ENCODE results near the gene PHYKPL. TPM values are rescaled to one million over a fixed set of nuclear protein-coding genes. Genes with fewer than 3 reads are reported as not detected.
"Not testable (repeated sequence)": the region's sequence is repeated elsewhere in the genome, so short reads cannot be mapped to it uniquely, and the experiment has no call there.

PHYKPL gene
- total RNA-seq, 1 donor from 2014 or later: 11.8 TPM

GRCh38 chr5:178207917-178208280 is 24.7 kb downstream of the PHYKPL start:
- no peak for DNase-seq (ENCODE audit: low spot score)

DNA sequence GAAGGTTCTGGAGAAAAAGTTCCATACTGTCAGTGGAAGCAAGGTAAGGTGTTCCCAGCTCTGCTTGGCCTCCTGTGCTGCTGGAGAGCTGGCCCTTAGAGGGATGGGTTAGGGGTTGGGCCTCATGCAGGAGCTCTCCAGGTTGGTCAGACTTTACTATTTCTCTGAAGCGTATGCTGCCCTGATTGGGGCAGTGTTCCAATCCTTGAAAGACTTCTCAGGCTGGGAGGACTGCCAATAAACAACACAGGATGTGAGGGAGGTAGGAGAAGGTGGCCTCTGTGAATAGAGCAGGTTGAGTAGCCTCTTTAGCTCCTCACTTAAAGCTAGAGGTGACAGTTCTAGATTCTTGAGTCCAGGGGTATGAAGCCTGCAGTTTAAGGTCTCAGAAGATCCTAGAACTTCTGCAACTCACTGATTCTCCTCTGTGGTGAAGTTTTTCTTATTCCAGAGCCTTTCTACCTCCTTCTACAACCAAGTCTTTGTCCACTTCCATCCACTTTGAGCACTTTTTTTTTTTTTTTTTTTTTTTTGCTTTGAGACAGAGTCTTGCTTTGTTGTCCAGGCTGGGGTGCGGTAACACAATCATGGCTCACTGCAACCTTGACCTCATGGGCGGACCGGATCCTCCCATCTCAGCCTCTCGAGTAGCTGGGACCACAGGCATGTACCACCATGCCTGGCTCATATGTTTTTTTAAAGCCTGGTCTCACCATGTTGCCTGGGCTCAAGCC is 25.3 kb downstream of the PHYKPL start:
- DNase-seq (ENCODE audit: low spot score): peak; percentile 16

DNA sequence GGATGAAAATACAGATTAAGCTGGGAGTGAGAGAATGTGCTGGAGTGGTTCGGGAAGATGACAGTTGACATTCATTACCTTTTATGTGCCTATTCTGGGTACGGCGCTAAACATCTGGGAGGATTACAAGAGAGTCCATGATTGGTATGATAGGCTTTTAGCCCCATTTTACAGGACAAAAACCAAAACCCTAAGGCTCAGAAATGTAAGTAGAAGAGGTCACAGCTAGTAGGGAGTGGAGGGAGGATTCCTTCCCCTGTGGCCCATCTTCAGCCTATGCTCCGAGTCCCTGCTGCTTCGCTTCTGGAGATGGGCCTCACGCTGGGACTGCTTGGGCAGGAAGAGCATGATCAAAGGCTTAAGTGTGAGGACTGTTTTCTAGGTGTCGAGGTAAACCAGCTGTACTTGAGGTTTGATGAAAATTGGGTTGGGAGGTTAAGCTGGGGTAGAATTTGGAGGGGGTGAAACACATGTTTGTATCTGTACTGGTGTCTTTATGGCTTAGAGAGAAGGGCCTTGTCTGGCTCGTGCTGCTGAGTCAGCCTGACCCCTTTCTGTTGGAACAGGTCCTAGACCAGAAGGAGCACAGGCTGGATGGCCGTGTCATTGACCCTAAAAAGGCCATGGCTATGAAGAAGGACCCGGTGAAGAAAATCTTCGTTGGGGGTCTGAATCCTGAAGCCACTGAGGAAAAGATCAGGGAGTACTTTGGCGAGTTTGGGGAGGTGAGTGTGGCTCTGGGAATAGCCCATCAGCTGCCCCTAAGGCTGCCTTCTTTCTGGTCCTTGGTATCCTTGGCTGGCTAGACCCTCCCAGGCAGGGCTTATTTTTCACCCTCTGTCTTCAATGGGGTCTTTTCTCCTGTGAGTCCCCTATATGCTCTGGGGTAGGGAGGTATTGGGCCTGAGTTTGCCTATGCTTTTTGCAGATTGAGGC is 26.2 kb downstream of the PHYKPL start:
- peak; percentile 12 for DNase-seq (ENCODE audit: low spot score)

DNA sequence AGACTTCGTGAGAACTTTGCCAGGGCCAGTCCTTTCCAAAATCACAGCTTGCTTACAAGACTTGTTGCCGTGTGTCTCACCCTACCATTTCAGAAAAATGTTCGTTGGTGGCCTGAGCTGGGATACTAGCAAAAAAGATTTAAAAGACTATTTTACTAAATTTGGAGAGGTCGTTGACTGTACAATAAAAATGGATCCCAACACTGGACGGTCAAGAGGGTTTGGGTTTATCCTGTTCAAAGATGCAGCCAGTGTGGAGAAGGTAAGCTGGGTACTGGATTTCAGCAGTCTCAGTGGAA is 26.9 kb downstream of the PHYKPL start:
- DNase-seq (ENCODE audit: low spot score): no peak

GRCh38 chr5:178204935-178205748 is 27.5 kb downstream of the PHYKPL start:
- DNase-seq (ENCODE audit: low spot score): peak; percentile 88

DNA sequence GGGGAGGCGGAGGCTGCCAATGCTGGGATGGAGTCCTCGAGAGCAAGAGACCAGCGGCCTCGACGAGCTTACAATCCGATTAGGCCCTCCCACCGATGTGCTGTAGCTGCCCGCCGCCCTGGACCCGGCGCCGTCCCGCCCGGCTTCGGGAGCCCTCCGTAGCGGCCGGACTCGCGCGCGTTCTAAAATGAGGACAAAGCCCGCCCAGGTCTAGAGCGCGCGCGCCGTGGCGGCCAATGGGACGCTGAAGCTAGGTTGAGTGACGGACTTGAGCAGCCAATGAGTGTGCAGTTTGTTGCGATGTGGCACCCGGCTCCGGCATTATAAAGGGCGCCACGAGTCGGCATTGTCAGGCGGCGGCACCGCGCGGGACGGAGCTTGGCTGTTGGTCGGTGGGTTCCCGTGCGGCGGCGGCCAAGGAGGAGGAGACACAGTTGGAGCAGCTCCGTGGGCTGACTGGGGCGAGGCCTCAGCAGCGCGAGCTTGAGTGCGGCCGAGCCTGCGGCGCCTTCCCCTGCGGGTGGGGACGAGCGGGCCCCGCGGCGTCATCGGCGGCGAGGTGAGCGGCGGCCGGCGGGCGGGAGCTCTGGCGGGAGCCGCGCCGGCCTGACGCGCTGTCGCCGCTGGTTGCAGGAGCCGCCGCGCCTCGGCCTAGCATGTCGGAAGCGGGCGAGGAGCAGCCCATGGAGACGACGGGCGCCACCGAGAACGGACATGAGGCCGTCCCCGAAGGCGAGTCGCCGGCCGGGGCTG is 28.2 kb downstream of the PHYKPL start, which contains the start of gene HNRNPAB:
HNRNPAB (plus strand) TSS at position 352 of the 753 bp plus-strand sequence; CDS start at position 657, 305 bp downstream.
- DNase-seq (ENCODE audit: low spot score): peak; percentile 97

- no peak for DNase-seq (ENCODE audit: low spot score)
These were observed 28.9 kb downstream of the PHYKPL start for GRCh38 chr5:178203670-178204181.

DNA sequence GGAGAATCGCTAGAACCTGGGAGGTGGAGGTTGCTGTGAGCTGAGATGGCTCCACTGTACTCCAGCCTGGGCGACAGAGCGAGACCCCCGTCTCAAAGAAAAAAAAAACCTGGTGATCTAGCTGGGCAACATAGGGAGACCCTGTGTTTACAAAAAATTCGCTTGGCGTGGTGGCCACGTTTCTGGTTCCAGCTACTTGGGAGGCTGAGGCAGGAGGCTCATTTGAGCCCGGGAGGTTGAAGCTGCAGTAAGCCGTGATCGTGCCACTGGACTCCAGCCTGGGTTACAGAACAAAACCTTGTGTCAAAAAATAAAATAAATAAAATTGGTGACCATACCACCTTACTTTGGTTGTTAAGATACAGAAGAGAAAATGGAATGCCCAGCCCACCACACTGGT is 30.1 kb downstream of the PHYKPL start:
- no peak for DNase-seq (ENCODE audit: low spot score)

- no peak for DNase-seq (ENCODE audit: low spot score)
These were observed 30.7 kb downstream of the PHYKPL start for GRCh38 chr5:178201927-178202235.

DNA sequence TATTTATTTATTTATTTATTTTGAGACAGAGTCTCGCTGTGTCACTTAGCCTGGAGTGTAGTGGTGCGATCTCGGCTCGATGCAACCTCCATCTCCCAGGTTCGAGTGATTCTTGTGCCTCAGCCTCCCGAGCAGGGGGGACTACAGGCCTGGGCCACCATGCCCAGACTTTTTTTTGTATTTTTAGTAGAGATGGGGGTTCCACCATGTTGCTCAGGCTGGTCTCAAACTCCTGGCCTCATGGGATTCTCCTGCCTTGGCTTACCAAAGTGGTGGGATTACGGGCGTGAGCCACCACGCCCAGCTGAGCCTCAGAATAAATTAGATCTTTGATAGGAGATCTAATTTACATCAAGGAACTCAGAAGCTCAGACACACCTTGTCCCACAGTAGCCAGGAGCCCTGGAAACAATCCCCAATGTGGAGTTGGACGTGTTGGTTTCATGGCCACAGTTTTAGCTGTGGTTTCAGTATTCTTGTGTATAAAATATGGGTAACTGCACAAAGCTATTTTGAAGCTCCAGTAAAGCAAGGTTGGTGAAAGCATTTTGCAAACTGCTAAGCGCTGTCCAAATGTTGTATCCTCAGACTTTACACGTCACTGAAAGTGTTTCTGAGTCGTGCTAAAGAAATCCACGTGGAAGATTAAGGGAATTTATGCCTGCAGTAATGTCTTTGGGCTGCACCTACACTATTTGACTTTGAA is 31.2 kb downstream of the PHYKPL start:
- DNase-seq (ENCODE audit: low spot score): no peak

DNA sequence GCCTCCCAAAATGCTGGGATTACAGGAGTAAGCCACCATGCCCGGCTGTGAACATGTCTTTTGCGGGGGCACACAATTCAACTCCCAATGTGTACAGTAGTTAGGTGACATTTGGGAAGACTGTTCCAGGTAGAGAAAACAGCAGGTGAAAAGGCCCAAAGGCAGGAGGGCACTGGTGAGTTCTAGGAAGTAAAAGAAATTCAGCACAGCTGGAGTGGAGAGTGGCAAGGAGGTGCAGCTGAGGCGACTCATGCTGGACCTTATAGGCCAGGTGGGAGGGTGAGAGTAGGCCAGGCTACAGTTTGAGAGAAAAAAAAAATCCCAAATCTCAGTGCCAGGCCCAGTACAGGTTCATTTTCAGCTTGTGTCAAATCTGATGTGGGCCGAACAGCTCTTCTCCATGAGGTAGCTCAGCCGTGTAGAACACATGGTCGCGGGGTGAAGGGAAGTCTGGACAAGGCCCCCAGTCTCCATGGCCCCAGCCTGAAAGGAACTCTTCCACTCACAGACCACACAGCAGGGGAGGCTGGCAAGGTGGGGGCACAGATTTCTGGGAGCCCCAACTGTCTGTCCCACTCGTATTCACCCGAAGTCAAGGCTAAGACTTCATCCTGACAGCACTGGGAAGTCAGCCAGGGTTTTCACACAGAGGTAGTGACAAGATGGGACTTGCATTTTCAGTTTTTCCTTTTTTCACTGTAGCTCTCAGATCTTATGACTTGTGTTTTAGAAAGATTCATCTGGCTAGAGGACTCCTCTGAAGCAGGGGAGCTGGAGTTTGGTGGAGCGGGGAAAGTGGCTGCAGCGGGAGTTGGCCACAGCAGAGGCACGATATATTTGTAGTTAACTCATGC is 32.8 kb downstream of the PHYKPL start:
- DNase-seq (ENCODE audit: low spot score): peak; percentile 32

GRCh38 chr5:178198706-178199105 is 33.9 kb downstream of the PHYKPL start:
- no peak for DNase-seq (ENCODE audit: low spot score)

- DNase-seq (ENCODE audit: low spot score): not testable (repeated sequence)
These were observed 34.5 kb downstream of the PHYKPL start for GRCh38 chr5:178198151-178198550.

GRCh38 chr5:178196986-178197385 is 35.6 kb downstream of the PHYKPL start:
- DNase-seq (ENCODE audit: low spot score): no peak

DNA sequence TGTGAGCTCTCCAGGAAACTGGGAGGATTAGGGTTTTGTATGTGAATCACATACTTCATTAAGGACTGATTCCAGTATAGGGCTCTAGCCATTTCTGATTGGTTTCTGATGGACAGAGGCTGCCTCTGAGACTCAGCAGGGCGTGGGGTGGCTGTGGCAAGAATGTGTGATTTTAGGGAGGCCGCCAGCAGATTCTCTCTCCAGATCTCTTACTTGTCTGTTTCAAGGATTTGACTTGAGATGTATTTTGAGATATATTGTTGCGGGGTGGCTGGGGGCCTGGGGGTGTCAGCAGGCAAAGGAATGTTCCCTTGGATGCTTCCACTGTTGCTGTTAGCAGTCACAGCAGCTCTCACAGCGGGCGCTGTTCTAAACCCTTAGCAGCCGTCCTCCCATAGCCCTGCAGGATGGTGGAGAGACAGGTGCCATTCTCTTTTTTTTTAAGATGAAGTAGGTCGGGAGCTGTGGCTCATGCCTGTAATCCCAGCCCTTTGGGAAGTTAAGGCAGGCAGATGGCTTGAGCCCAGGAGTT is 36.3 kb downstream of the PHYKPL start:
- DNase-seq (ENCODE audit: low spot score): no peak

DNA sequence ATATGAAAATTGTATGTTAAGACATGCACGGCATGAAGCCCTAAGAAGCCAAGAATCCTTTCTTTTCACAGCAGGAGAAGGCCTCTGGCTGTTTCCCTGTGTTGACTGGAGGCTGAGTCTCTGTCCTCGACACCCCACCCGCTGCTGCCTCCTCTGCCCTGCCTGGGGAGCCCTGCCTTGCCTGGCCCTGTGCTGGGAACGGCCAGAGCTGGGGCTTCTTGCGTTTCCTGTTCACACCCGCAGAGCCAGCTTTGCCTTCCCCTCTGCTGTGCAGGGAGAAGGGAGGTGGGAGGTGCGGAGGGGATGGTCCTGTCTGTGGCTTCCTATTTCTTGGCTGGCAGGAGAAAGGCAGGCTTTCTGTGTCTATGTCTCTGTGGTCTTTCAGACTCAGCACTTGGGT is 38.6 kb downstream of the PHYKPL start:
- no peak for DNase-seq (ENCODE audit: low spot score)

- no peak for DNase-seq (ENCODE audit: low spot score)
These were observed 39.3 kb downstream of the PHYKPL start for GRCh38 chr5:178193251-178193809.

DNA sequence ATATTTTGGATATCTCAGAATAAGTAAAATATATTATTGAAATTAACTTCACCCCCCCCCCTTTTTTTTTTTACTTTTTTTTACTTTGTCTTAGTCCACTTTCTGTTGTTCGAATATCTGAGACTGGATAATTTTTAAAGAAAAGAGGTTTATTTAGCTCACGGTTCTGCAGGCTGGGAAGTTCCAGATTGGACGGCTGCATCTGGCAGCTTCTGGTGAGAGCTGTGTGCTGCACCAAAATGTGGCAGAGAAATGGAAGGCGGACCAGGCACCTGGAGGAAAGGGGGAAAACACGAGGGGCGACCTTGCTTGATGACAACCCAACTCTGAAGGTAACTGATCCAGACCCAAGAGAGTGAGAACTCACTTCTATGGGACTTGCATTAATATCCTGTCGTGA is 39.8 kb downstream of the PHYKPL start:
- no peak for DNase-seq (ENCODE audit: low spot score)

GRCh38 chr5:178192244-178192643 is 40.4 kb downstream of the PHYKPL start:
- DNase-seq (ENCODE audit: low spot score): no peak
